HuH-7.5 (cell line): Measurements from ENCODE around the gene SLC25A34.

Experiments
- DNase-seq: peaks from one replicate; pipeline ENCODE4 v3.0.0; 2011; ENCODE audit warnings: low spot score

SLC25A34 gene

DNA sequence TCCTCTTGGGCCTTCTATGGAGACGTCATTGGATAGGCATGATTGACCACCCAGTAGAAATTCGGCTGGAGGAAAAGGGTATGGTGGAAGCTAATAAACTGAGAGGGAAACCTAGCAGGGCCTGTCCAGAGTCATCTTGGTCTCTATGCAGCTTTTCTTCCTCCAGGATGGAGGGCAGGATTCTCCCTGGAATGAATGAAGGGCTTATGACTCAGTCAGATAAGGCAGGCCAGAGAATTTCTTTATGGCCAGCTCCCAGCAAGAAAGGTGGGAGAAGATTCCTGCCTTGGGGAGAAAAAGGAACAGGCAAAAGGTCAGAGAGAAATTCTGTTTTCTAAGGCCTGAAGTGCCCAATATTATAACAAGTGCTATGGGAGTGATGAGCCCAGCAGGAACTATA is 39.6 kb downstream of the SLC25A34 start:
- DNase-seq, result no peak

DNA sequence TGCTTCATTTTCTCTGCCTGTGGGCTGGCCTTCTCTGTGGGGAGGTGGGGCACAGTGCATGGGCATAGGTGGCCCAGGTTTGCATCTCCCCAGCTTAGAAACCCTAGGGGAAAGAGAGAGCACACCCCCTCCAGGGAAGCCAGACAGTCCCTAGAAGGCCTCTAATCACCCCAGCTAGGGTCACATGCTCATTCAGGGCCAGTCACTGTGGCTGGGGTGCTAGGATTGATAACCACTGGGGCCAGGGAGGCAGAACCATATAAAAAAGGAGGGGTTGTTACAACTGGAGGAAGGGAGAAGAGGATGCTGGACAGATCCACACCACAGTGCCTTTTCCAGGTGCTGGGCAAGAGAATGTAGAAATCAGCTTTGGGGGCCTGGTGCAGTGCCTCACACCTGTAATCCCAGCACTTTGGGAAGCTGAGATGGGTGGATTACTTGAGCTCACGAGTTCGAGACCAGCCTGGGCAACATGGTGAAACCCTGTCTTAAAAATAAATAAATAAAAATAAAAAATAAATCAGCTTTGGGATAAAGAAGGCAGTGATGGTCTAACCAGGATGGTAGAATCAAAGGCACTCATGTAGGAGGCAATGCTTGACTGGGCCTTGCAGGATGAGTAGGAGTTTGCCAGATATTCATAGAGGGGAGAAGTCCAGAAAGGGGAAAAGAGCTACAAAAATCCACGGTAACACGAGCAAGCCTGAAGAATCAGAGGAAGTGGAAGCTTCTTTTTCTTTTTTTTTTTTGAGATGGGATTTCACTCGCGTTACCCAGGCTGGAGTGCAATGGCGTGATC is 42.0 kb downstream of the SLC25A34 start:
- no peak for DNase-seq

DNA sequence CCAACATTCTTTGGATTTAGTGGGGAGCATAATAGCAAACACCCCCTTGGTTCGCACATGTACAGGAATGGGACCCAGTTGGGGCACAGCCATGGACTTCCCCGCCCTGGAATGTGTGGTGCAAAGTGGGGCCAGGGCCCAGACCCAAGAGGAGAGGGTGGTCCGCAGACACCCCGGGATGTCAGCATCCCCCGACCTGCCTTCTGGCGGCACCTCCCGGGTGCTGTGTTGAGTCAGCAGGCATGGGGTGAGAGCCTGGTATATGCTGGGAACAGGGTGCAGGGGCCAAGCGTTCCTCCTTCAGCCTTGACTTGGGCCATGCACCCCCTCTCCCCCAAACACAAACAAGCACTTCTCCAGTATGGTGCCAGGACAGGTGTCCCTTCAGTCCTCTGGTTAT is 49.6 kb downstream of the SLC25A34 start:
- DNase-seq, result no peak

GRCh38 chr1:15786581-15786980 is 50.5 kb downstream of the SLC25A34 start:
- DNase-seq, result no peak

DNA sequence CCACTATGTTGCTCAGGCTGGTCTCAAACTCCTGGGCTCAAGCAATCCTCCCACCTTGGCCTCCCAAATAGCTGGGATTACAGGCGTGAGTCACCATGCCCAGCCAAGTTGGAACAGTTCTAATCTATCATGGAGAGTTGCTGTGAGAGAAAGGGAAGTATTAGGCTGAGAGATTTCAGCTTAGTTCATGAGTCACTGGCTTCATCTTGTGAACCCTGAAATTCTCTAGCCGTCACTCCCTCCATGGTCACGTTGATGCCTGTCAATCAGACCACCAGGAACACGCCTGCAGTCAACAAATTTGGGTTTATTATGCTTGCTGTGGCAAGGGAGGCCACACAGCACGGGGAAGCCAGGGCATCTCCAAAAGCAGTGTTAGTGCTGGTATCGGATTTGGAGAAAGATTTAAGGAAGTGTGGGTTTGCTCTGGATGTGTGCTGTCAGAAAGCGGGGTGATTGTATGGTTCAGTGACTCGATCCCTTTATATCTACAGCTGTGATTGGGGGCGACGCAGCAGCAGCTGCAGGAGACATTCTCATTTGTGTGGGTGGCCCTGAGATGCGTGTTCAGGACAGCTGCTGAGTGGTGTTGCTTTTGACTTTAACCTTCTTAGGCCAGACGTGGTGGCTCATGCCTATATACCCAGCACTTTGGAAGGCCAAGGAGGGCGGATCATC is 52.7 kb downstream of the SLC25A34 start:
- DNase-seq, result no peak
